HG02973 (cell line): Measurements from ENCODE around the gene BIRC6.

Experiments used
- ATAC-seq: cut with Tn5 transposase; IDR thresholded peaks from one replicate; pipeline ENCODE4 v1.9.1; 2021; ENCODE audit warnings: moderate library complexity; ENCODE audit not compliant: unreplicated experiment

The BIRC6 gene

GRCh38 chr2:32375228-32375892 is 18.5 kb downstream of the BIRC6 start:
- ATAC-seq = no peak

DNA sequence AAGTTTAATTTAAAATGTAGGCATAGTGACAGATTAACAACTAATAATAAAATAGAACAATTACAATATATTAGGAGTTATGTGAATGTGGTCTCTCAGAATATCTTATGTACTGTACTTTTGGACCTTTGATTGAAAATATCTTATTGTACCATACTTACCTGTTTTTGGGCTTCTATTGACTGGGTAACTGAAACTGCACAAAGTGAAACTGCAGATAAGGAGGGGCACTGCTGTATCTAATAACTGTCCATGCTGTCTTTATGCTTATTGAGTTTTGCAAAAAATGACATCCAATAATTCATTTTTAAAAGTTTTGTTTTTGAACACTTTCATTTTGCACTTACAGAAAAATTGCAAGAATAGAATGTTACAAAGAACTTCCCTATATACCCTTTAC is 19.9 kb downstream of the BIRC6 start:
- ATAC-seq = no peak

DNA sequence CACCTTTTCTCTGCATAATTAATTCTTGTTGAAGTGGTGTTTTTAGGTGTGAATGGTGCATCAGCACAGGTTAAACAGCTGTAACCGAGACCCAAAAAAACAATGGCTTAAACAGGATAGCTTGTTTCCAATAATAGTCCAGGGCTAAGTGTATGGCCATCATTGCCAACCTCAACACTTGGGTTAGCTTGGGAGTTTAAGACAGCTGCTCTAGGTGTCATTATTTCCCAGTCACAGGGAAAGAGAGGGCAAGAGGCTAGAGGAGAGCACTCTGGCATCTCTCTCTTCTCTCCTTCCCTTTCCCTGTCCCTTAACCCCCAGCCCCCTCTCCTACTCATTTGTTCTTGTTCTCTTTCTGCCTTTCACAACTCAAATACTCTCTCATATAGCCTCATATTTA is 21.1 kb downstream of the BIRC6 start:
- ATAC-seq = no peak

DNA sequence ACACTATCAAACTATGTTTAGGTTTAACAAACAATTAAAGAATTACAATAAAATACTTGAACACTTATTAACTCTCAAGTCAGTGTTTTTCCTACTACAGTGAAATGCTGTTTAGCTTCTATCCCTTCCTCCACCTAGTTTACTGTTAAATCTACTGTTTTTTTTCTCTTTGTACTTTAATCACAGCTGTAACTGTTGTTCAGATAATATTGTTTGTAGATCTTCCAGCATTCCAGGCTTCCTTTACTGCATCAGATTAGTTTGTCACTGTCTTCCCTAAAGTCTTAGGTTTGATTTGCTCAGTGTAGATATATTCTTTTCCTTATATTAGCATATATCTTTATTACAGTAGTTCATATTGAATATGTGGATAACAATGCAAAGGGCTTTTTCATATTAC is 22.5 kb downstream of the BIRC6 start:
- no peak for ATAC-seq

DNA sequence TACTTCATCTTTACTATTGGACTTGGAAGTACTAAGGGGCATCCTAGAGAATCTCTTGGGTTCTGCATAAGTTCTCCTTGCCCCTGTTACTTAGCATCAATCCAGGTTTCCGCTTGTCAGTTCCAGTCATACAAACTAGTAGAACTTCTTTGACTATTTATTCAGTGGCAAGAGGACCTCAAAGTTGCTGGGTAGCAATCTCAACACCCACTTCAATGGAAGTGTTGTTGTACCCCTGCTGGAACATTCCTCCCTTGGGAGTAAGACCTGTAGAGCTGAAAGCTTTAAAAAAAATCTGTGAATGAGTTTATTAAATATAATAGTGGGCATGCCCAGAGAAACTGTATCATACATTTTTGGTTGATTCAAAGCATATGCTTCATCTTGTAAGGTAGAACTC is 27.0 kb downstream of the BIRC6 start:
- no peak for ATAC-seq

DNA sequence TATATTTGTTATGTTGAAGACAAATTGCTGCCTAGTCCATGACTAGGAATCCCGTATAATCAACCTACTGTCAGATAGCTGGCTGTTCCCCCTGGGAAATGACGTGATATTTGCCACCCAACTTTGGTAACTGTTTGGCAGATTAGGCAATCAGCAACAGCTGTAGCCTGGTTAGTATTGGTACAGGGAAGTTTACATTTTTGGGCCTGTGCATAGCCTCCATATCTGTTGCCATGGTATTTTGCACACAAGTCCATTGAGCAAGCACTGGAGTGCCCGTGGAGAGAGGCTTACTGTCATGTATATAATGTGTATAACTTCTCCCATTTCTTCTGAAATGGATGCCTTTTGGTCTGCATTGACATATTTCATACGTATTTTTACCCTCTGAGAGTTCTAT is 27.7 kb downstream of the BIRC6 start:
- no peak for ATAC-seq

DNA sequence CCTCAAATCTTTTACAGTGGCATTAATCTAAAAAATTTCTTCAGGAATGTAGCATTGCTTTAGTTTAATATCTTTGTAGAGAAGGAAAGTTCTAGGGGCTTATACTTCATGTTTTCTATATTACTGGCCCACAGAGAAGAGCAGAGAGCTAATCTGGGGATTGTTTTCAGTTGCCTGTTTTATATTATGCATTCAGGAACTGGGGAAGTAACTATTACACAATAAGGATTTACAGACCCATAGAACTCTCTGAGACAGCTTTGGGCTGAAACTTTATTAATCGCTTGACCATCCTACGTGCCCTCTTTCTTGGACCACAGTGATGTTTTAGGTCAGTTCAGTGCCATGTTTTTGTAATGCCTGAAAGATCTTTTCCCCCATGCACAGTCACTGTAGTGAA is 29.9 kb downstream of the BIRC6 start:
- no peak for ATAC-seq

DNA sequence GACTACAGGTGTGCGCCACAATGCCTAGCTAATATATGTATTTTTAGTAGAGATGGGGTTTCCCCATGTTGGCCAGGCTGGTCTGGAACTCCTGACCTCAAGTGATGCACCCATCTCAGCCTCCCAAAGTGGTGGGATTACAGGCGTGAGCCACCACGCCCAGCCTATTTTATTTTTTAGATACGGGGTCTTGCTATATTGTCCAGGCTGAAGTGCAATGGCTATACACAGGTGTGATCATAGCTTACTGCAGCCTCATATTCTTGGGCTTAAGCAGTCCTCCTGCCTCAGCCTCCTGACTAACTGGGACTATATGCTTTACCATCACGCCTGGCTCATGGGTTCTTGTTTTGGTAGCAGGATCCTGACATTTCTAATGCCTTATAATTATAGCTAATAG is 42.4 kb downstream of the BIRC6 start:
- ATAC-seq = no peak

- ATAC-seq = no peak
Measured at GRCh38 chr2:32402091-32402490, 45.3 kb downstream of the BIRC6 start.

DNA sequence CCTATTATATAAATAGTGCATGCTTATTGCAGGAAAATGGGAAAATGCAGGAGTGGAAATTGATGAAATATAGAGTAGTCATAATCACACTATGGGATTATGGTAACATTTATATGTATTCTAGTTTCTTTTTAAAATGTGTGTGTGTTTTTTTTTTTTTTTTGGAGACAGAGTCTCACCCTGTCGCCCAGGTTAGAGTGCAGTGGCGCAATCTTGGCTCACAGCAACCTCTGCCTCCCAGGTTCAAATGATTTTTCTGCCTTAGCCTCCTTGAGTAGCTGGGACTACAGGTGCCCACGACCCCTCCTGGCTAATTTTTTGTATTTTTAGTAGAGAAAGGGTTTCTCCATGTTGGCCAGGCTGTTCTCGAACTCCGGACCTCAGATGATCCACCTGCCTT is 47.0 kb downstream of the BIRC6 start:
- no peak for ATAC-seq

- ATAC-seq = no peak
Measured at GRCh38 chr2:32404691-32405090, 47.9 kb downstream of the BIRC6 start.

DNA sequence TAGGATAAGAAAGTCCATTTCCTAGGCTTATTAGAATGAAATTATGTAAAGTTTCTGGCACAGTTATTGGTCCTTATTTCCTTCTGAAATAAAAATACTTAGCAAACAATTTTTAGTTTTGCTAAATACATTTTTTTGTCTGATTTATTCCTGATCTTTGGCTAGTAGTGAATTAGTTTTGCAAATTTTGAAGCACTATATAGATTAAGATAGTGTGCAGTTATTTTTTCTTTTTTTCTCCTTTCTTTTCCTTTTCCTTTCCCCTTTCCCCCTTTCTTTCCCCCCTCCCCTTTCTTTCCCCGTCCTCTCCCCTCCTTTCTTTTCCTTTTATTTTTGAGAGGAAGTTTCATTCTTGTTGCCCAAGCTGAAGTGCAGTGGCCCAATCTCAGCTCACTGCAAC is 59.7 kb downstream of the BIRC6 start:
- no peak for ATAC-seq

DNA sequence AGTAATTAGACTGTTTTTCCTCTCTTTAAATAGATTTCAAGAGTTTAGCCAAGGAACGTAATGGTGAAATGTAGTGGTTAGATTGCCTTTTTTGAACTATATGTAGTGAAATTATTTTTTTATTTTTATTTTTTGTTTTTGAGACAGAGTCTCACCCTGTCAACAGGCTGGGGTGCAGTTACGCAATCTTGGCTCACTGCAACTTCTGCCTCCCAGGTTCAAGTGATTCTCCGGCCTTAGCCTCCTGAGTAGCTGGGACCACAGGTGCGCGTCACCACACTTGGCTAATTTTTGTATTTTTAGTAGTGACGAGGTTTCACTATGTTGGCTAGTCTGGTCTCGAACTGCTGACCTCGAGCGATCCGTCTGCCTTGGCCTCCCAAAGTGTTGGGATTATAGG is 60.8 kb downstream of the BIRC6 start:
- ATAC-seq = no peak

DNA sequence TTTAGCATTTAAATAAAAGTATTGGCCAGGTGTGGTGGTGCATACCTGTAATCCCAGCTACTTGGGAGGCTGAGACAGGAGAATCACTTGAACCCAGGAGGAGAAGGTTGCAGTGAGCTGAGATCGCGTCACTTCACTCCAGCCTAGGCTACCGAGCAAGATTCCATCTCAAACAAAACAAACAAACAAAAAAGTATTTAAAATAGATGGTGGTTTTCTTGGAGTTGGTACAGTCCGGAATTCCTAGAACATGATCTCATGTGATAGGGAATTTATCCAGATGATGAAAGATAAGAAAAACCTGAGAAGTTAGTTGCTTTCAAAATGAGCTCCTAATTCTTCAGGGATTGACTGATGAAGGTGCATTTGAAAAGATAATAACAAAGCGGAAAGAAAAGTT is 62.0 kb downstream of the BIRC6 start:
- ATAC-seq = no peak

DNA sequence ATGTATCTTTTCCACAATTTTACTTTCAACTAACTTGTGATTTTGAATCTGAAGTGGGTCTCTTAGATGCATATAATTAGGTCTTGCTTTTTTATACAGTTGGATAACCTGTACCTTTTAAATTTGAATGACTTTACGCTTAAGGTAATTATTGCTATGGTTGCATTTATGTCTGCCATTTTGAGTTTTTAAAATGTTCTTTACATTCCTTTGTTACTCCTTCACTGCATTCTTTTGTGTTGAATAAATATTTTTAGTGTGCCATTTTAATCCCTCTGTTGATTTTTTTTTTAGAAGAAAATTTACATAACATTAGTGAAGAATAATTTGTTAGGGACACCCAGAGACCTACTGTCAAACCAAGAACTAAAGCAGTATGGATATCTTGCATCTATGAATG is 65.3 kb downstream of the BIRC6 start:
- no peak for ATAC-seq

GRCh38 chr2:32423536-32423935 is 66.7 kb downstream of the BIRC6 start:
- no peak for ATAC-seq

- ATAC-seq = no peak
Measured at GRCh38 chr2:32424739-32425138, 67.9 kb downstream of the BIRC6 start.

- ATAC-seq = no peak
Measured at GRCh38 chr2:32425719-32426141, 68.9 kb downstream of the BIRC6 start.

GRCh38 chr2:32427672-32428610 is 71.1 kb downstream of the BIRC6 start:
- ATAC-seq = no peak

DNA sequence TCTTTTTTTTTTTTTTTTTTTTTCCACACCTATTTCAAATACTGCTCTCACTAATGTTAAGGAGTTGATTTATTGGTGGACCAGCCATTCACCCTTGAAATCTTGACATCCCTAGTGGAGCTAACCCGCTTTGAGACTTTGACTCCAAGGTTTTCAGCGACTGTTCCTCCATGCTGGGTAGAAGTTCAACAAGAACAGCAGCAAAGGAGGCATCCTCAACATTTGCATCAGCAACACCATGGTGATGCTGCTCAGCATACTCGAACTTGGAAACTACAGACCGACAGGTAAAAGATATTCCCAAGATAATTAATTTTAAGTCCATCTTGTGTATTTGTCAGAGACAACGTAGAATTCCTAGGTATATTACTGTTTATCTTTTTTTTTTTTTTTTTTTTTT is 74.0 kb downstream of the BIRC6 start:
- no peak for ATAC-seq

- no peak for ATAC-seq
Measured at GRCh38 chr2:32436150-32436549, 79.3 kb downstream of the BIRC6 start.

GRCh38 chr2:32442020-32442467 is 85.2 kb downstream of the BIRC6 start:
- ATAC-seq = no peak
